NCI-H1694 treated with DMSO at 0.1 percent for 48 hours (cell line): ENCODE results near the gene OTOP1.
"Not testable (repeated sequence)": the region's sequence is repeated elsewhere in the genome, so short reads cannot be mapped to it uniquely, and the experiment has no call there.

Experiments used
- DNase-seq: peaks from one replicate; lab custom pipeline; 2025; lab: John Stamatoyannopoulos, UW

The OTOP1 gene

GRCh38 chr4:4164532-4165173, 62.1 kb downstream of the OTOP1 start:
- DNase-seq: not testable (repeated sequence)

GRCh38 chr4:4162186-4162585, 64.5 kb downstream of the OTOP1 start:
- DNase-seq: not testable (repeated sequence)

- DNase-seq: not testable (repeated sequence)
Measured at GRCh38 chr4:4160956-4161665, 65.6 kb downstream of the OTOP1 start.

- not testable (repeated sequence) for DNase-seq
Measured at GRCh38 chr4:4145622-4146021, 81.1 kb downstream of the OTOP1 start.

GRCh38 chr4:4143376-4143775, 83.4 kb downstream of the OTOP1 start:
- DNase-seq: not testable (repeated sequence)

GRCh38 chr4:4142679-4143078, 84.0 kb downstream of the OTOP1 start:
- DNase-seq: not testable (repeated sequence)

- not testable (repeated sequence) for DNase-seq
Measured at GRCh38 chr4:4141186-4141585, 85.5 kb downstream of the OTOP1 start.
